A673 (cell line): Measurements from ENCODE around the gene NBPF1.
"Not testable (repeated sequence)": the region's sequence is repeated elsewhere in the genome, so short reads cannot be mapped to it uniquely, and the experiment has no call there.

Source experiments
- EZH2 ChIP-seq: fragments of 200-600 bp; sonication (generic); IDR thresholded peaks from 2 replicates; pipeline ENCODE4 v1.6.1; 2017; ENCODE audit warnings: borderline replicate concordance, low read depth, mild to moderate bottlenecking, mixed read lengths, antibody characterized with exemption, low read length; ENCODE audit not compliant: poor library complexity, severe bottlenecking
- TF ChIP-seq, protein P1 (sequence below): fragments of 300-800, 200-600 bp; sonication (generic); conservative IDR thresholded peaks from 2 replicates; pipeline ENCODE4 v1.5.1; 2017; ENCODE audit warnings: low read depth, mild to moderate bottlenecking, antibody characterized with exemption, low read length, moderate library complexity, mixed read lengths

GRCh38 chr1:16534239-16534828 lies 79.0 kb downstream of the NBPF1 start:
- TF ChIP-seq, protein P1, sequence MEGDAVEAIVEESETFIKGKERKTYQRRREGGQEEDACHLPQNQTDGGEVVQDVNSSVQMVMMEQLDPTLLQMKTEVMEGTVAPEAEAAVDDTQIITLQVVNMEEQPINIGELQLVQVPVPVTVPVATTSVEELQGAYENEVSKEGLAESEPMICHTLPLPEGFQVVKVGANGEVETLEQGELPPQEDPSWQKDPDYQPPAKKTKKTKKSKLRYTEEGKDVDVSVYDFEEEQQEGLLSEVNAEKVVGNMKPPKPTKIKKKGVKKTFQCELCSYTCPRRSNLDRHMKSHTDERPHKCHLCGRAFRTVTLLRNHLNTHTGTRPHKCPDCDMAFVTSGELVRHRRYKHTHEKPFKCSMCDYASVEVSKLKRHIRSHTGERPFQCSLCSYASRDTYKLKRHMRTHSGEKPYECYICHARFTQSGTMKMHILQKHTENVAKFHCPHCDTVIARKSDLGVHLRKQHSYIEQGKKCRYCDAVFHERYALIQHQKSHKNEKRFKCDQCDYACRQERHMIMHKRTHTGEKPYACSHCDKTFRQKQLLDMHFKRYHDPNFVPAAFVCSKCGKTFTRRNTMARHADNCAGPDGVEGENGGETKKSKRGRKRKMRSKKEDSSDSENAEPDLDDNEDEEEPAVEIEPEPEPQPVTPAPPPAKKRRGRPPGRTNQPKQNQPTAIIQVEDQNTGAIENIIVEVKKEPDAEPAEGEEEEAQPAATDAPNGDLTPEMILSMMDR: not testable (repeated sequence)
- not testable (repeated sequence) for TF ChIP-seq EZH2
